NB4 (cell line): Measurements from ENCODE around the gene ADAMTS2.

Source experiments
- DNase-seq: peaks from one replicate; pipeline ENCODE4 v3.0.0; 2010; ENCODE audit warnings: low read depth
- H3K4me3 ChIP-seq: one replicate; pipeline ENCODE4 v1.5.1; 2011; ENCODE audit warnings: mild to moderate bottlenecking, low read depth, low read length, moderate library complexity
- MYC ChIP-seq: IDR thresholded peaks from 2 replicates; pipeline ENCODE4 v1.6.1; 2011; ENCODE audit warnings: low read depth, low read length
- POLR2A ChIP-seq: IDR thresholded peaks from 2 replicates; pipeline ENCODE4 v1.6.1; 2011; ENCODE audit warnings: mild to moderate bottlenecking; ENCODE audit not compliant: insufficient read length; ENCODE audit errors: extremely low read depth
- TF ChIP-seq, protein P1 (sequence below): IDR thresholded peaks from 2 replicates; pipeline ENCODE4 v1.6.1; 2011; ENCODE audit warnings: low read depth, low read length
- TF ChIP-seq, protein P2 (sequence below): IDR thresholded peaks from one replicate; pipeline ENCODE4 v1.5.1; 2012; ENCODE audit warnings: low read depth, low read length

ADAMTS2 gene

DNA sequence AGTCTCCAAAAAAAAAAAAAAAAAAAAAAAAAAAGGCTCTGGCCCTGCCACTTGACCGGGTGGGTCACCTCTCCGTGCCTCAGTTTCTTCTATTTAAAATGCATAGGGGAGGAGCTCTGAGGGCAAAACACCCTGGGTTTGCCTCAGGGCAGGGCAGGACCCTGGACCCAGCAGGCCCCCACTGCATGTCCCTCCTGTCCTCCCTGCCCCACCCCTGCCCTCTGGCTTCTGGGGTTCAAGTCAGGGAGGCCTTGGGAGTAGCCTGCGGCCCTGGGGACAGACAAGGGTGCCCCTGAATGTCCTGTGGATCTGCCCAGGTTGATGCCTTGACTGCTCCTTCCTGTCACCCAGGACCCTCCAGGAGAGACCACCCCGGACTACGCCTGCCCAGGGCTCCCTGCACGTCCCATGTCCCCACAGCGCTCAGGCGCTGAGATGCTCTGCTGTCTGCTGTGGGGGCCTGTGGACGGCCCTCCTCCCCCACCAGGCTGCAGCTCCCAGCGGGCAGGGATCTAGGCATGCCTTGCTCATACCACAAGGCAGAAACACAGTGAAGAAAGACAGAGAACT lies 35.4 kb downstream of the ADAMTS2 start:
- DNase-seq, result no peak
- TF ChIP-seq, protein P1, sequence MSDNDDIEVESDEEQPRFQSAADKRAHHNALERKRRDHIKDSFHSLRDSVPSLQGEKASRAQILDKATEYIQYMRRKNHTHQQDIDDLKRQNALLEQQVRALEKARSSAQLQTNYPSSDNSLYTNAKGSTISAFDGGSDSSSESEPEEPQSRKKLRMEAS, result no peak
- no peak for TF ChIP-seq POLR2A
- TF ChIP-seq, protein P2, sequence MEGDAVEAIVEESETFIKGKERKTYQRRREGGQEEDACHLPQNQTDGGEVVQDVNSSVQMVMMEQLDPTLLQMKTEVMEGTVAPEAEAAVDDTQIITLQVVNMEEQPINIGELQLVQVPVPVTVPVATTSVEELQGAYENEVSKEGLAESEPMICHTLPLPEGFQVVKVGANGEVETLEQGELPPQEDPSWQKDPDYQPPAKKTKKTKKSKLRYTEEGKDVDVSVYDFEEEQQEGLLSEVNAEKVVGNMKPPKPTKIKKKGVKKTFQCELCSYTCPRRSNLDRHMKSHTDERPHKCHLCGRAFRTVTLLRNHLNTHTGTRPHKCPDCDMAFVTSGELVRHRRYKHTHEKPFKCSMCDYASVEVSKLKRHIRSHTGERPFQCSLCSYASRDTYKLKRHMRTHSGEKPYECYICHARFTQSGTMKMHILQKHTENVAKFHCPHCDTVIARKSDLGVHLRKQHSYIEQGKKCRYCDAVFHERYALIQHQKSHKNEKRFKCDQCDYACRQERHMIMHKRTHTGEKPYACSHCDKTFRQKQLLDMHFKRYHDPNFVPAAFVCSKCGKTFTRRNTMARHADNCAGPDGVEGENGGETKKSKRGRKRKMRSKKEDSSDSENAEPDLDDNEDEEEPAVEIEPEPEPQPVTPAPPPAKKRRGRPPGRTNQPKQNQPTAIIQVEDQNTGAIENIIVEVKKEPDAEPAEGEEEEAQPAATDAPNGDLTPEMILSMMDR, result no peak
- no peak for TF ChIP-seq MYC

DNA sequence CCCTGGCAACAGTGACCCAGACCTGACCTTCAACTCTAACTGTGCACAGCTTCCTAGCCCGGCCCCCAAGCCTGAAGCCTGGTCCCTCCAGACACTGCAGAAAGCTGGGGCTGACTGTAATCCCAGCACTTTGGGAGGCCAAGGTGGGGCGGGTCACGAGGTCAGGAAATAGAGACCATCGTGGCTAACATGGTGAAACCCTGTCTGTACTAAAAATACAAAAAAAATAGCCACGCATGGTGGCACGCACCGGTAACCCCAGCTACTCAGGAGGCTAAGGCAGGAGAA lies 35.9 kb downstream of the ADAMTS2 start:
- no peak for DNase-seq
- H3K4me3 ChIP-seq, result no peak overlapping the region
- TF ChIP-seq, protein P2, result no peak
- no peak for TF ChIP-seq MYC
- TF ChIP-seq, protein P1, result no peak
- TF ChIP-seq POLR2A, result no peak

More for the DNA sequence above, 35.4 kb downstream of the ADAMTS2 start:
- H3K4me3 ChIP-seq, result no peak overlapping the region

DNA sequence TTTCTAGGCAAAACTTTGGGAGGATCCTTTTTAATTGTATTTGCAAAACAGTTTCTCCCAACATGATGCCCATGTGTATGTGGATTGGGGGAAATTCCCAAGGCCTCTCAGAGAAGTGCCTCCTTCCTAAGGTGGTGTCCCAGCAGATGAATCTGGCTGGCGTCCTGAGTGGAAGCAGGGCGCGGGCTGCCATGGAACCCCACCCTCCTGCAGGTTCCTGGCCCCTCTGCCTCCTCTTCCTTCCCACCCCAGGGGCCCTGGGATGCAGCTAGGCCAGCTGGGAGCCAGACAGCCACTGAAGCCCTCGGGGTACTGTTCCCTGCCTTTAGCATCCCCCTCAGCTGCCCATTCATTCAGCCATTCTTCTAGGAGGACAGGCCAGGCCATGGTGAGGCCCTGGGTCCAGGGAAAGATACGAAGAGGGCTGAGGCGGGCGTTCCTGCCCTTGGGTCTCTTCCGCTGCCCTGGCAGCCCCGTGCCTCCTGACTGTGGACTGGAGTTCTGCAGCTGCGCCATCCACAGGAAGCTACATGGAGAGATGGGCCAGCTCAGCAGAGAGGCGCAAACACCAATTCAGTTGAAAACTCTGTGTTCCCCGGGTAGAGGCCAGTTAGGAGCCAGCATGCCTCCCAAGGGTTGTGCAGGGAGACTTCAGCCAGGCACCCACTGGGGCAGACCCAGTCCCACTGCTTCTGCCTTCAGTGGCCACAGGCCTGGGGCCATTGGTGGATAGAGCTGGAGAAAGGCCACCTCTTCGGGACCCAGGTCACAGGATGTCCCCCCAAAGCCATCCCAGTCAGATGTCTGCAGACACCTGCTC lies 36.5 kb downstream of the ADAMTS2 start:
- TF ChIP-seq, protein P2, result no peak
- TF ChIP-seq MYC (no peak), POLR2A (no peak)
- TF ChIP-seq, protein P1, result no peak
- DNase-seq, result no peak
- no peak overlapping the region for H3K4me3 ChIP-seq

DNA sequence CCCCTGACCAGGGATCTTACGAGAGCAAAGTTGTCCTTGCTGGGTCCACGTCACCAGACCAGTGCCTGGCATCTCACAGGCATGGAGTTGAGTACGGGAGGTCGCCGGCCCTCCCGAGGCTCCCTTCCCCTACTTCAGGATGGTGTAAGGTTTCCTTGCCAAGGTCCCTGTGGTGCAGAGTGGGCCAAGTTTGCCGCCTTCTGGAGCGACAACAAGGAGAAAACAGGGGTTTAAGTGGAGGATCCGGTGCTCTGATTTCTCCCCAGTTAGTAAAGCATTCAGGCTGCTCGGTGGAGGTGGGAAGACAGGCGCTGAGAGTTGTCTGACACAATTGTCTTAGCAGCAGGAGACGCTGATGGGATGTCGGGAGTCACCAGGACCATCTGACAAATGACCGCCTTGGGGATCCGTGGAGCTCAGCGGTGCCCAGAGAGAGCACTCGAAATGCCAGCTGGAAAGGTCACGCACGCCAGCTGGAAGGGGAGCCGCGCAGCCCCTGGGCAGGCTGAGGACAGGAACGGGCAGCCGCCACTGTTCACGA lies 37.3 kb downstream of the ADAMTS2 start:
- TF ChIP-seq, protein P1, result no peak
- TF ChIP-seq POLR2A (no peak), MYC (no peak)
- TF ChIP-seq, protein P2, result no peak
- no peak overlapping the region for H3K4me3 ChIP-seq
- no peak for DNase-seq

DNA sequence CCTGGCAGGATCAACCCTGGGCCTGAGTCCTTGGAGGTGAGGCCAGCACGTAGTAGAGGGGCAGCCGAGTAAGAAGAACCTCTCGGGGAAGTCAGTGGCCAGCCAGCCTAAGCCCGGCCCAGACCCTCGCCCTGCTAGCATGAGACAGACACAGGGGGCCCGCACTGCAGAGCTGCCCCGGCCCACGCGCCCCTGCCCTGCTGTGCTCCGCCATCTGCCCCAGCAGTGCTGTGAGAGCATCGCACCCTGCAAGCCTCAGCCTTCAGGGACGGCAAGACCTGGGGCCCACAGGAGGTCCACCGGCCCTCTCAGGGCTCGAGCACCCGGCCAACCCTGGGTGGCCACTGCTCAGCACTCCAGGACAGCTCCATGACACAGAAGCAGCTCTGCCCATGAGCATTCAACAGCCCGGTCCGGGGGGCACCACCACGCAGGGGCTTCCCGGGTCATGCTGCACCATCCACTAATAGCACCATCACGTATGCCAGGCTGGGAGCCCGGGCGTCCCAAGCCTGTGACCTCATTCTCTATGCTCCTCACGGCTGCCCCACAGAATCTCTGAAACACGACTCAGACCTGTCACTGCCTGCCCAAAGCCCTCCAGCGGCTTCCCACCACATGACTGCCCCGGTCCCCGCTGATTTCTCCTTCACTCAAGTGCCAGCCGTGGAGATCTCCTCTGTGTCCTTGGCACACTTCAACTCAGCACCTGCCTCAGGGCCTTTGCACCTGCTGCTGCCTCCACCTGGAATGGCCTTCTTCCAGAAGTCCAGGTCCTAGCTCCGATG lies 38.1 kb downstream of the ADAMTS2 start:
- TF ChIP-seq MYC, result no peak
- TF ChIP-seq POLR2A, result no peak
- TF ChIP-seq, protein P1, result no peak
- TF ChIP-seq, protein P2, result no peak
- DNase-seq, result no peak

More for the DNA sequence above, 38.1 kb downstream of the ADAMTS2 start:
- no peak overlapping the region for H3K4me3 ChIP-seq
